GM21528 (cell line): Measurements from ENCODE around the gene ALG6.

Source experiments
- ATAC-seq: cut with Tn5 transposase; IDR thresholded peaks from one replicate; pipeline ENCODE4 v1.9.1; 2021; ENCODE audit warnings: mild to moderate bottlenecking, moderate library complexity; ENCODE audit not compliant: unreplicated experiment, low FRiP score

Gene ALG6

DNA sequence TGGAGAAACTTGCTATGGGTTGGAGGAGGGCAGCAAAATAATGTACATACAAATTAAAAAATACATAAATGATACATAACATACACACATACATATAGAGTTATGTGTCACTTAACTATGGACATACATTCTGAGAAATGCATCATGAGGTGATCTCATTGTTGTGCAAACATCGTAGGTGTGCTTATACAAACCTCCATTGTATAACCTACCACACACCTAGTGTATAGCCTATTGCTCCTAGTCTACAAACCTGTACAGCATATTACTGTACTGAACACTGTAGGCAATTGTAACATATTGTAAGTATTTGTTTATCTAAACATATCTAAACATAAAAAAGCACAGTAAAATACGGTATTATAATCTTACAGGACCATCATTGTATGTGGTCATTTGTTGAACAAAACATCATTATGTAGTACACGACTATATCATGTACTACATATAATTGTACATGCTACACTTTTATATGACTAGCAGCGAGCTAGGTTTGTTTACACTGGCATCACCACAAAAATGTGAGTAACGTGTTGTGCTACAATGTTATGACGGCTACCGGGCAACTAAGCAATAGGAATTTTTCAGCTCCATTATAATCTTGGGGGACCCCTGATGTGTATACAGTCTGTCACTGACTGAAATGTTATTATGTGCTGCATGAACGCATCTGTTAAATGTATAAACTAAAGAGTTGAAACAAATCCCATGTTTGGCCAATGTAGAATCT, 120.1 kb downstream of the ALG6 start:
- ATAC-seq, result no peak
